ENCODE measurements around the gene CDRT4.

Gene CDRT4

GRCh38 chr17:15431766-15432165 is 35.7 kb downstream of the CDRT4 start:
- no peak for ATAC-seq

GRCh38 chr17:15431196-15431595 is 36.2 kb downstream of the CDRT4 start:
- ATAC-seq = no peak
- no peak for DNase-seq

More at GRCh38 chr17:15431766-15432165, 35.7 kb downstream of the CDRT4 start:
- DNase-seq = no peak

GRCh38 chr17:15424521-15424920 is 42.9 kb downstream of the CDRT4 start:
- ATAC-seq (no peak), DNase-seq (no peak)

GRCh38 chr17:15422392-15422965 is 44.9 kb downstream of the CDRT4 start:
- ATAC-seq (no peak), DNase-seq (no peak)

- ATAC-seq = no peak
- DNase-seq = no peak
Observed at GRCh38 chr17:15418781-15419180, 48.6 kb downstream of the CDRT4 start.

GRCh38 chr17:15414532-15415306 is 52.7 kb downstream of the CDRT4 start:
- no peak for ATAC-seq
- no peak for DNase-seq

GRCh38 chr17:15413101-15413771 is 54.2 kb downstream of the CDRT4 start:
- DNase-seq (no peak), ATAC-seq (no peak)

- ATAC-seq = no peak
- no peak for DNase-seq
Observed at GRCh38 chr17:15412606-15413005, 54.8 kb downstream of the CDRT4 start.

- DNase-seq (no peak), ATAC-seq (no peak)
Observed at GRCh38 chr17:15411384-15412198, 55.8 kb downstream of the CDRT4 start.

- ATAC-seq (no peak), DNase-seq (no peak)
Observed at GRCh38 chr17:15409721-15410250, 57.6 kb downstream of the CDRT4 start.

- DNase-seq = no peak
- ATAC-seq = no peak
Observed at GRCh38 chr17:15408803-15409202, 58.6 kb downstream of the CDRT4 start.

GRCh38 chr17:15406081-15406480 is 61.3 kb downstream of the CDRT4 start:
- DNase-seq (no peak), ATAC-seq (no peak)

- no peak for DNase-seq
- ATAC-seq = no peak
Observed at GRCh38 chr17:15405058-15405415, 62.4 kb downstream of the CDRT4 start.

- DNase-seq (no peak), ATAC-seq (no peak)
Observed at GRCh38 chr17:15404106-15405057, 63.0 kb downstream of the CDRT4 start.

- ATAC-seq = no peak
- no peak for DNase-seq
Observed at GRCh38 chr17:15403276-15403939, 64.0 kb downstream of the CDRT4 start.

GRCh38 chr17:15399443-15399842 is 68.0 kb downstream of the CDRT4 start:
- DNase-seq (no peak), ATAC-seq (no peak)

GRCh38 chr17:15398736-15399331 is 68.6 kb downstream of the CDRT4 start:
- ATAC-seq = no peak
- DNase-seq = no peak

- ATAC-seq = no peak
Observed at GRCh38 chr17:15398291-15398690, 69.1 kb downstream of the CDRT4 start.

GRCh38 chr17:15397620-15398019 is 69.8 kb downstream of the CDRT4 start:
- no peak for DNase-seq
- ATAC-seq = no peak

More at GRCh38 chr17:15398291-15398690, 69.1 kb downstream of the CDRT4 start:
- DNase-seq = no peak

- ATAC-seq (no peak), DNase-seq (no peak)
Observed at GRCh38 chr17:15395091-15395490, 72.3 kb downstream of the CDRT4 start.
